K562 (cell line): ENCODE data around the gene PGPEP1. TPM values are rescaled to one million over a fixed set of nuclear protein-coding genes. Genes with fewer than 3 reads are reported as not detected.

ENCODE experiments used
- ATF1 ChIP-seq, 2 experiments: fragments of 450-650 bp in 1 of 2; IDR thresholded peaks; 2 replicates each; pipeline ENCODE4 v1.6.1; 2016; ENCODE audit warnings: missing compliant biosample characterization in 1 of 2, missing genetic modification characterization in 1 of 2
- ATF7 ChIP-seq: fragments of 450-650 bp; IDR thresholded peaks from 2 replicates; pipeline ENCODE4 v1.7.1; 2014; ENCODE audit warnings: mild to moderate bottlenecking, moderate library complexity
- BDP1 ChIP-seq: IDR thresholded peaks from 3 replicates; pipeline ENCODE4 v1.6.1; 2011; ENCODE audit not compliant: insufficient read length, insufficient read depth
- CCNT2 ChIP-seq: IDR thresholded peaks from 2 replicates; pipeline ENCODE4 v1.6.1; 2011; ENCODE audit warnings: borderline replicate concordance, low read depth, mild to moderate bottlenecking, moderate library complexity, mixed read lengths, low read length; ENCODE audit not compliant: insufficient read length; ENCODE audit errors: extremely low read depth
- ESRRA ChIP-seq: fragments of 450-650 bp; IDR thresholded peaks from 2 replicates; pipeline ENCODE4 v1.6.1; 2014; ENCODE audit warnings: low read depth, mild to moderate bottlenecking, moderate library complexity, borderline replicate concordance
- FOXA3 ChIP-seq, 2 experiments: fragments of 450-650 bp in 1 of 2; sonication (generic) in 1 of 2; formaldehyde crosslinking; IDR thresholded peaks in 1 of 2; conservative IDR thresholded peaks in 1 of 2; 2 replicates each; pipeline versions ENCODE4 v1.4.0 to v1.8.0; 2020 to 2022; ENCODE audit warnings: mild to moderate bottlenecking in 2 of 2, missing genetic modification reagents in 1 of 2
- GATAD2A ChIP-seq: fragments of 450-650 bp; IDR thresholded peaks from 2 replicates; pipeline ENCODE4 v1.6.1; 2017
- HDAC2 ChIP-seq: fragments of 450-650 bp; IDR thresholded peaks from 2 replicates; pipeline ENCODE4 v1.6.1; 2016; ENCODE audit warnings: mild to moderate bottlenecking
- KAT7 ChIP-seq: sonication (generic); formaldehyde crosslinking; IDR thresholded peaks from 2 replicates; pipeline ENCODE4 v1.8.0; 2022; ENCODE audit warnings: missing genetic modification reagents, mild to moderate bottlenecking, borderline replicate concordance
- POLR2G ChIP-seq: fragments of 200-400 bp; formaldehyde crosslinking; IDR thresholded peaks from 2 replicates; pipeline ENCODE4 v1.6.1; 2017; ENCODE audit warnings: low read depth, mild to moderate bottlenecking, antibody characterized with exemption, low read length, moderate library complexity
- RBM14 ChIP-seq: fragments of 200-400 bp; formaldehyde crosslinking; IDR thresholded peaks from 2 replicates; pipeline ENCODE4 v1.6.1; 2018; ENCODE audit warnings: low read depth, mild to moderate bottlenecking, low read length, moderate library complexity, borderline replicate concordance; ENCODE audit not compliant: insufficient read depth
- RBM39 ChIP-seq: fragments of 200-400 bp; formaldehyde crosslinking; optimal IDR thresholded peaks from 2 replicates; pipeline ENCODE3; 2018; ENCODE audit warnings: low read depth, low read length
- SIN3B ChIP-seq: fragments of 450-650 bp; IDR thresholded peaks from 2 replicates; pipeline ENCODE4 v1.6.1; 2017; ENCODE audit warnings: low read depth, mild to moderate bottlenecking, moderate library complexity
- STAG1 ChIP-seq: sonication (generic); formaldehyde crosslinking; IDR thresholded peaks from 2 replicates; pipeline ENCODE4 v1.5.0; 2020; ENCODE audit warnings: missing genetic modification reagents, borderline replicate concordance
- TFAP4 ChIP-seq: sonication (generic); formaldehyde crosslinking; IDR thresholded peaks from 2 replicates; pipeline ENCODE4 v1.8.0; 2022; ENCODE audit warnings: missing genetic modification reagents, mild to moderate bottlenecking, moderate library complexity, borderline replicate concordance
- TOE1 ChIP-seq, 2 experiments: fragments of 450-650 bp in 1 of 2; sonication (generic) in 1 of 2; formaldehyde crosslinking in 1 of 2; IDR thresholded peaks; 2 replicates each; pipeline versions ENCODE4 v1.7.1 to v1.8.0; 2016 to 2022; ENCODE audit warnings: borderline replicate concordance in 2 of 2, mild to moderate bottlenecking in 2 of 2, antibody characterized with exemption in 1 of 2, inconsistent platforms in 1 of 2, low read depth in 1 of 2, missing genetic modification reagents in 1 of 2, moderate library complexity in 1 of 2
- XRCC5 ChIP-seq: fragments of 200-400 bp; formaldehyde crosslinking; IDR thresholded peaks from 2 replicates; pipeline ENCODE4 v1.6.1; 2017; ENCODE audit warnings: low read depth, mild to moderate bottlenecking, low read length
- ZBTB17 ChIP-seq: fragments of 450-650 bp; formaldehyde crosslinking; IDR thresholded peaks from 2 replicates; pipeline ENCODE4 v1.4.0; 2020; ENCODE audit warnings: mild to moderate bottlenecking
- polyA plus RNA-seq, 8 experiments: library from polyadenylated mRNA; depleted of rRNA in 4 of 8; stranded (reverse) in 5 of 8; unstranded in 3 of 8; fragments of >200 nt; fragmentation: Nextera tagmentation in 2 of 8; fragmentation: Illumina TruSeq in 1 of 8; extraction: Ambion mirVana in 2 of 8; extraction: Trizol in 1 of 8; gene quantifications; 2 replicates each; pipeline versions ENCODE4 v1.2.1 to v1.2.3, GENCODE V29; 2011 to 2014; ENCODE audit warnings: inconsistent platforms in 1 of 8, missing spikeins in 1 of 8
- total RNA-seq, 7 experiments: library from RNA; depleted of rRNA in 6 of 7; stranded (reverse); fragments of >200 nt in 6 of 7; fragmentation: Illumina TruSeq in 2 of 7; extraction: Trizol in 2 of 7; gene quantifications; 2 replicates each; pipeline versions ENCODE4 v1.2.1 to v1.2.3, GENCODE V29; 2011 to 2021; ENCODE audit warnings: low replicate concordance in 1 of 7
- TF ChIP-seq, protein P1 (sequence below): sonication (generic); formaldehyde crosslinking; IDR thresholded peaks from 2 replicates; pipeline ENCODE4 v1.8.1; 2022; ENCODE audit warnings: missing genetic modification reagents
- TF ChIP-seq, protein P2 (sequence below): fragments of 450-650 bp; formaldehyde crosslinking; IDR thresholded peaks from 2 replicates; pipeline ENCODE4 v1.4.0; 2022; ENCODE audit warnings: missing genetic modification characterization

PGPEP1 gene
- total and polyA plus RNA-seq, 9 of the 15 experiments (the other 6 are each of a cell fraction or from before 2014, with no cell fraction given): 10.0 to 69.6 (median 33.5) TPM

- TF ChIP-seq POLR2G: peak; percentile 48; the same call in 1 of the 2 replicates
- no peak for TF ChIP-seq RBM39
- TF ChIP-seq TOE1 (IDR thresholded peaks at IDR 0.05; ENCODE audit: borderline replicate concordance): no peak
- TF ChIP-seq TOE1 (CRISPR knock-in tag; IDR thresholded peaks at IDR 0.05; ENCODE audit: borderline replicate concordance, low read depth): no peak
- no peak for TF ChIP-seq FOXA3 (CRISPR knock-in tag; conservative IDR thresholded peaks at IDR 0.05 in 1 of 2, IDR thresholded peaks at IDR 0.05 in 1 of 2)
- no peak for TF ChIP-seq SIN3B
- 0 out of 2 replicates have a peak, but pooled peaks have one; percentile 25 for TF ChIP-seq XRCC5
- TF ChIP-seq BDP1: no peak
- no peak for TF ChIP-seq RBM14
- TF ChIP-seq HDAC2: 0 out of 2 replicates have a peak, but pooled peaks have one; percentile 45
- peak; percentile 41 for TF ChIP-seq CCNT2
- TF ChIP-seq STAG1 (CRISPR knock-in tag): no peak
- no peak for TF ChIP-seq KAT7 (CRISPR knock-in tag)
- peak; percentile 42; the same call in 1 of the 2 replicates for TF ChIP-seq ESRRA
- peak; percentile 41; the same call in 1 of the 2 replicates for TF ChIP-seq TFAP4
- no peak for TF ChIP-seq ZBTB17
- TF ChIP-seq ATF7: peak; percentile 33; the same call in 1 of the 2 replicates
- TF ChIP-seq ATF1 (CRISPR knock-in tag; IDR thresholded peaks at IDR 0.05): no peak
- TF ChIP-seq ATF1 (tag; IDR thresholded peaks at IDR 0.05): peak; percentile 15; the same call in 1 of the 2 replicates
- TF ChIP-seq, protein P1, sequence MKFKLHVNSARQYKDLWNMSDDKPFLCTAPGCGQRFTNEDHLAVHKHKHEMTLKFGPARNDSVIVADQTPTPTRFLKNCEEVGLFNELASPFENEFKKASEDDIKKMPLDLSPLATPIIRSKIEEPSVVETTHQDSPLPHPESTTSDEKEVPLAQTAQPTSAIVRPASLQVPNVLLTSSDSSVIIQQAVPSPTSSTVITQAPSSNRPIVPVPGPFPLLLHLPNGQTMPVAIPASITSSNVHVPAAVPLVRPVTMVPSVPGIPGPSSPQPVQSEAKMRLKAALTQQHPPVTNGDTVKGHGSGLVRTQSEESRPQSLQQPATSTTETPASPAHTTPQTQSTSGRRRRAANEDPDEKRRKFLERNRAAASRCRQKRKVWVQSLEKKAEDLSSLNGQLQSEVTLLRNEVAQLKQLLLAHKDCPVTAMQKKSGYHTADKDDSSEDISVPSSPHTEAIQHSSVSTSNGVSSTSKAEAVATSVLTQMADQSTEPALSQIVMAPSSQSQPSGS (CRISPR knock-in tag): 0 out of 2 replicates have a peak, but pooled peaks have one; percentile 37
- no peak for TF ChIP-seq GATAD2A
- TF ChIP-seq, protein P2, sequence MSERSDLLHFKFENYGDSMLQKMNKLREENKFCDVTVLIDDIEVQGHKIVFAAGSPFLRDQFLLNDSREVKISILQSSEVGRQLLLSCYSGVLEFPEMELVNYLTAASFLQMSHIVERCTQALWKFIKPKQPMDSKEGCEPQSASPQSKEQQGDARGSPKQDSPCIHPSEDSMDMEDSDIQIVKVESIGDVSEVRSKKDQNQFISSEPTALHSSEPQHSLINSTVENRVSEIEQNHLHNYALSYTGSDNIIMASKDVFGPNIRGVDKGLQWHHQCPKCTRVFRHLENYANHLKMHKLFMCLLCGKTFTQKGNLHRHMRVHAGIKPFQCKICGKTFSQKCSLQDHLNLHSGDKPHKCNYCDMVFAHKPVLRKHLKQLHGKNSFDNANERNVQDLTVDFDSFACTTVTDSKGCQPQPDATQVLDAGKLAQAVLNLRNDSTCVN (CRISPR knock-in tag): no peak
These were observed 39.3 kb upstream of the PGPEP1 start (continued) for GRCh38 chr19:18300930-18301717.
